Esophagus muscularis mucosa (tissue), 3 donors: ENCODE results near the gene INPP5B.

Experiments
- CTCF ChIP-seq, 3 experiments: fragments of 200-600 bp in 2 of 3; fragments of 450-650 bp in 1 of 3; sonication (generic) in 2 of 3; IDR thresholded peaks; one replicate each; pipeline ENCODE4 v1.5.1; 2017 to 2019; ENCODE audit warnings: antibody characterized with exemption in 3 of 3, mild to moderate bottlenecking in 2 of 3, moderate library complexity in 1 of 3
- POLR2A ChIP-seq: fragments of 450-650 bp; IDR thresholded peaks from one replicate; pipeline ENCODE4 v1.6.1; 2017; ENCODE audit warnings: antibody characterized with exemption, moderate library complexity, mild to moderate bottlenecking, low read depth

GRCh38 chr1:37931102-37931360 is 15.8 kb downstream of the INPP5B start:
- TF ChIP-seq CTCF (IDR thresholded peaks at IDR 0.05) (no peak), POLR2A (no peak)
